Sigmoid colon (tissue), 7 donors: ENCODE results near the gene CD276. TPM values are rescaled to one million over a fixed set of nuclear protein-coding genes. Genes with fewer than 3 reads are reported as not detected.

Experiments
- DNase-seq: peaks from one replicate; pipeline ENCODE4 v3.0.0-alpha.2; 2019
- H3K27ac ChIP-seq, 4 donors: fragments of 200-600 bp; sonication (generic); one replicate each; pipeline ENCODE4 v1.5.1; 2016 to 2019; ENCODE audit warnings: mild to moderate bottlenecking in 1 of 4
- H3K27me3 ChIP-seq, 3 donors: fragments of 200-600 bp; sonication (generic); one replicate each; pipeline ENCODE4 v1.5.1; 2019; ENCODE audit warnings: mild to moderate bottlenecking in 1 of 3
- H3K36me3 ChIP-seq, 4 donors: fragments of 200-600 bp; sonication (generic); one replicate each; pipeline ENCODE4 v1.5.1; 2016 to 2019
- H3K4me1 ChIP-seq, 4 donors: fragments of 200-600 bp; sonication (generic); one replicate each; pipeline ENCODE4 v1.5.1; 2017 to 2019
- H3K4me3 ChIP-seq, 4 donors: fragments of 200-600 bp; sonication (generic); one replicate each; pipeline ENCODE4 v1.5.1; 2017 to 2019; ENCODE audit warnings: mild to moderate bottlenecking in 2 of 4, moderate library complexity in 1 of 4
- H3K9me3 ChIP-seq, 4 donors: fragments of 200-600 bp in 3 of 4; sonication (generic) in 3 of 4; one replicate each; pipeline versions ENCODE4 v1.5.1 to v1.6.1; 2013 to 2019
- EP300 ChIP-seq, 4 donors: sonication (generic); formaldehyde crosslinking; IDR thresholded peaks; one replicate each; pipeline ENCODE4 v1.6.1; 2017; ENCODE audit warnings: antibody characterized with exemption in 4 of 4
- POLR2A ChIP-seq, 2 donors: fragments of 450-650 bp; IDR thresholded peaks; one replicate each; pipeline ENCODE4 v1.6.1; 2016; ENCODE audit warnings: antibody characterized with exemption in 2 of 2, mild to moderate bottlenecking in 2 of 2, moderate library complexity in 2 of 2
- POLR2AphosphoS5 ChIP-seq, 4 donors: sonication (generic); formaldehyde crosslinking; IDR thresholded peaks; one replicate each; pipeline ENCODE4 v1.6.1; 2017; ENCODE audit warnings: antibody characterized with exemption in 4 of 4
- WGBS, 2 donors: extraction: QIAGEN DNeasy Blood & Tissue Kit; methylation state at CpG; one replicate each; pipeline ENCODE4 v1.1.7; 2013; 5-methylcytosine and 5-hydroxymethylcytosine counted together
- intact Hi-C: fragments of 100-400 bp; cut with DNase I; formaldehyde crosslinking; loops from one replicate; pipeline ENCODE4 v1.15.1; 2023
- polyA plus RNA-seq, 3 donors: library from polyadenylated mRNA; stranded (reverse); fragments of 200-250 nt; gene quantifications; one replicate each; pipeline ENCODE4 v1.2.3, GENCODE V29; 2013
- total RNA-seq, 4 donors: library from RNA; depleted of rRNA; stranded (reverse); fragments of >200 nt; gene quantifications; one replicate each; pipeline ENCODE4 v1.1.0, GENCODE V29; 2016
- TF ChIP-seq, protein P1 (sequence below), 4 experiments: fragments of 450-650 bp in 3 of 4; fragments of 200-600 bp in 1 of 4; IDR thresholded peaks; one replicate each; pipeline ENCODE4 v1.5.1; 2016 to 2019; ENCODE audit warnings: antibody characterized with exemption in 4 of 4, mild to moderate bottlenecking in 3 of 4, moderate library complexity in 2 of 4
- donor health status: healthy with polysubstance abuse.
- donor health status: Bipolar disorder and iron deficiency.
- donor health status: healthy.

The CD276 gene
- total and polyA plus RNA-seq, 7 donors = 15.7 to 59.8 (median 29.8) TPM

DNA sequence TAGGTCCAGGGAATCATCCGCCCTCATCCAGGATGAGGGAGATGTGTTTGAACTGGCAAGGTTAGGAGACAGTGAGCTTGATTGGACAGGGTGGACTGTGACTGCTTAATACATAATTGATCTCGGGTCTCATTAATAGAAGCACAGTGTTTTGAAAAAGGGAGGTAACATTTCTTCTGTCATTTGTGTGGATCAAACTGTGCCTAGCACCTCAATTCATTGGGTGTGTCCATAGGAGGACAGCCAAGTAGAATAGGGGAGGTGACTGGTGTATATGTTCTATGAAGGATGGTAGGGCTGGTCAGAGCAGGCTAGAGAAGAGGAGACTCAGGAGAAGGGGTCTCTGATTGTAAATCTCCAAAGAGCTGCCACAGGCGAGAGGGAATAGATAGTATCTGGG is 71.8 kb downstream of the CD276 start:
- WGBS, 2 donors = 83 to 87% methylated on average over 3 of the region's 3 CpGs
- H3K4me3 ChIP-seq = no peak overlapping the region
- no peak for DNase-seq
- H3K36me3 ChIP-seq = no peaks in the 10 kb centered on the region
- intact Hi-C loops = loop anchor here (10.0 kb wide), 1 partner anchor 149 kb away; no protein-coding TSS in a partner anchor
- no peaks in the 10 kb centered on the region for H3K9me3 ChIP-seq
- H3K4me1 ChIP-seq = peaks cover 0 to 27% (median 20%) of the 10 kb centered on the region in 4 donors
- no peak overlapping the region for H3K27ac ChIP-seq
- H3K27me3 ChIP-seq = peaks cover 0 to 6% (median 6%) of the 10 kb centered on the region in 3 donors
- TF ChIP-seq EP300 (IDR thresholded peaks at IDR 0.05) (no peak), POLR2A (IDR thresholded peaks at IDR 0.05) (no peak), POLR2AphosphoS5 (IDR thresholded peaks at IDR 0.05) (no peak)
- TF ChIP-seq, protein P1, sequence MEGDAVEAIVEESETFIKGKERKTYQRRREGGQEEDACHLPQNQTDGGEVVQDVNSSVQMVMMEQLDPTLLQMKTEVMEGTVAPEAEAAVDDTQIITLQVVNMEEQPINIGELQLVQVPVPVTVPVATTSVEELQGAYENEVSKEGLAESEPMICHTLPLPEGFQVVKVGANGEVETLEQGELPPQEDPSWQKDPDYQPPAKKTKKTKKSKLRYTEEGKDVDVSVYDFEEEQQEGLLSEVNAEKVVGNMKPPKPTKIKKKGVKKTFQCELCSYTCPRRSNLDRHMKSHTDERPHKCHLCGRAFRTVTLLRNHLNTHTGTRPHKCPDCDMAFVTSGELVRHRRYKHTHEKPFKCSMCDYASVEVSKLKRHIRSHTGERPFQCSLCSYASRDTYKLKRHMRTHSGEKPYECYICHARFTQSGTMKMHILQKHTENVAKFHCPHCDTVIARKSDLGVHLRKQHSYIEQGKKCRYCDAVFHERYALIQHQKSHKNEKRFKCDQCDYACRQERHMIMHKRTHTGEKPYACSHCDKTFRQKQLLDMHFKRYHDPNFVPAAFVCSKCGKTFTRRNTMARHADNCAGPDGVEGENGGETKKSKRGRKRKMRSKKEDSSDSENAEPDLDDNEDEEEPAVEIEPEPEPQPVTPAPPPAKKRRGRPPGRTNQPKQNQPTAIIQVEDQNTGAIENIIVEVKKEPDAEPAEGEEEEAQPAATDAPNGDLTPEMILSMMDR (IDR thresholded peaks at IDR 0.05) = no peak

- intact Hi-C loops = loop anchor here (10.0 kb wide), 1 partner anchor 148 kb away; no protein-coding TSS in a partner anchor
- no peak for DNase-seq
- Histone ChIP-seq H3K9me3 (no peaks in the 10 kb centered on the region), H3K27me3 (peaks cover 0 to 6% (median 6%) of the 10 kb centered on the region in 3 donors), H3K27ac (no peak overlapping the region), H3K36me3 (no peaks in the 10 kb centered on the region), H3K4me1 (peaks cover 0 to 22% (median 16%) of the 10 kb centered on the region in 4 donors), H3K4me3 (no peak overlapping the region)
- WGBS, 2 donors = 79% methylated on average over 2 of the region's 2 CpGs
- TF ChIP-seq, protein P1 (IDR thresholded peaks at IDR 0.05) = no peak
- TF ChIP-seq EP300 (IDR thresholded peaks at IDR 0.05) (no peak), POLR2AphosphoS5 (IDR thresholded peaks at IDR 0.05) (no peak), POLR2A (IDR thresholded peaks at IDR 0.05) (no peak)
Measured at GRCh38 chr15:73756390-73756789, 72.2 kb downstream of the CD276 start.

- peaks cover 0 to 6% (median 5%) of the 10 kb centered on the region in 3 donors for H3K27me3 ChIP-seq
- WGBS, 2 donors = 41 to 62% methylated on average over 3 of the region's 3 CpGs
- no peak overlapping the region for H3K4me3 ChIP-seq
- intact Hi-C loops = loop anchor here (10.0 kb wide), 1 partner anchor 148 kb away; no protein-coding TSS in a partner anchor
- peaks cover 0 to 16% (median 9%) of the 10 kb centered on the region in 4 donors for H3K4me1 ChIP-seq
- TF ChIP-seq EP300 (IDR thresholded peaks at IDR 0.05) = no peak
- no peak overlapping the region for H3K27ac ChIP-seq
- no peaks in the 10 kb centered on the region for H3K9me3 ChIP-seq
- no peaks in the 10 kb centered on the region for H3K36me3 ChIP-seq
- no peak for DNase-seq
Measured at GRCh38 chr15:73756947-73757513, 72.8 kb downstream of the CD276 start.

DNA sequence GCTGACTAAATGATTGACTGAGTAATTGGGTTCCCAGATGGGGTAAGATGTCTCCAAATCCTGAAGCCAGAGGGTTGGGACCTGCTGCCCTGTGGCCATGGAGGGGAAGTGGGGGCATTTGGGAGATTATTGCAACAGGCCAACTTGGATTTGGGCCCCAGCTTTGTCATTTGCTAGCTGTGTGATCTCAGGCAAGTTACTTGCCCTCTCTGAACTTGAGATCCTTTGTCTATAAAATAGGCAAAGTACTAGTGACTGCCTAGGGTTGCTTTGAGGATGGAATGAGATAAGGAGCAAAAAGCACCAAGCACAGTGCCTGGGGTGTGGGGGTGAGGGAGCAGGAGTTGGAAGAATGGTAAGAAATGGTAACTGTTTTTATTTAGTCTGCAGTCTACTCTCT is 73.4 kb downstream of the CD276 start:
- intact Hi-C loops = loop anchor here (10.0 kb wide), 1 partner anchor 147 kb away; no protein-coding TSS in a partner anchor
- peaks cover 0 to 1% (median under 1%) of the 10 kb centered on the region in 3 donors for H3K27me3 ChIP-seq
- DNase-seq = no peak

GRCh38 chr15:73758461-73758860 is 74.3 kb downstream of the CD276 start:
- DNase-seq = no peak
- no peaks in the 10 kb centered on the region for H3K27me3 ChIP-seq
- intact Hi-C loops = loop anchor here (10.0 kb wide), 1 partner anchor 146 kb away; no protein-coding TSS in a partner anchor
- H3K27ac ChIP-seq = no peak overlapping the region
- no peaks in the 10 kb centered on the region for H3K36me3 ChIP-seq
- H3K4me3 ChIP-seq = no peak overlapping the region
- H3K4me1 ChIP-seq = peaks cover 0 to 6% (median 3%) of the 10 kb centered on the region in 4 donors
- no peaks in the 10 kb centered on the region for H3K9me3 ChIP-seq
- TF ChIP-seq POLR2A (IDR thresholded peaks at IDR 0.05) (no peak), EP300 (IDR thresholded peaks at IDR 0.05) (no peak), POLR2AphosphoS5 (IDR thresholded peaks at IDR 0.05) (no peak)
- TF ChIP-seq, protein P1 (IDR thresholded peaks at IDR 0.05) = no peak
- 56 to 64% methylated on average over 5 of the region's 5 CpGs for WGBS, 2 donors

More for the DNA sequence above, 73.4 kb downstream of the CD276 start:
- no peak overlapping the region for H3K27ac ChIP-seq
- no peaks in the 10 kb centered on the region for H3K36me3 ChIP-seq
- no peak overlapping the region for H3K4me3 ChIP-seq
- H3K9me3 ChIP-seq = no peaks in the 10 kb centered on the region
- TF ChIP-seq, protein P1 (IDR thresholded peaks at IDR 0.05) = no peak
- TF ChIP-seq EP300 (IDR thresholded peaks at IDR 0.05) = no peak
- no peak for TF ChIP-seq POLR2A (IDR thresholded peaks at IDR 0.05)
- no peak for TF ChIP-seq POLR2AphosphoS5 (IDR thresholded peaks at IDR 0.05)
- peaks cover 0 to 11% (median 7%) of the 10 kb centered on the region in 4 donors for H3K4me1 ChIP-seq
